ENCODE measurements around the gene LRRC42.
"Not testable (repeated sequence)": the region's sequence is repeated elsewhere in the genome, so short reads cannot be mapped to it uniquely, and the experiment has no call there.

Gene LRRC42

DNA sequence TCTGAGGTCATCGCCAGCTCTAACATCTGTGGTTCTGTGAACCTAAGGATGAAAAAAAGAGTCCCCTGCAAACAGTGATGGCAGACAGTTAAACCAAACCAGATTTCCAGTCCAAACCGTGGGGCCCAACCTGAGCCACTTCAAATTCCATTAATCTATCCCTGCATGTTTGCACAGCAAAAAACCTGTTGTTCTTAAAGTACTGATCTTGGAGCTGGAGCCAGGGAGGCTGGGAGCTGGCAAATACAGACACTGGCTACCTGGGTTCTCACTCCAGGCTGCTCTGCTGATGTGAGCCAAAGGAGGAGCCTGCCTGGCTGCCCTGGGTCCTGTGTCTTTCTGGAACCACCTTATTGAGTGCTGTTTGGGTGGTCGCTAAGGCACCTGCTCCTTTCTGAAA, 55.4 kb downstream of the LRRC42 start:
- DNase-seq (ENCODE audit: insufficient read length, low spot score) (no peak), FAIRE-seq (no peak)
- TF ChIP-seq PAX5 (IDR thresholded peaks at IDR 0.05; ENCODE audit: insufficient read depth, low read length, severe bottlenecking) (no peak), SPI1 (IDR thresholded peaks at IDR 0.05; ENCODE audit: low read depth, low read length) (no peak), TAF1 (IDR thresholded peaks at IDR 0.05; ENCODE audit: low read depth, low read length) (no peak), POLR2AphosphoS5 (IDR thresholded peaks at IDR 0.05; ENCODE audit: low read depth, low read length) (no peak), POU2F2 (IDR thresholded peaks at IDR 0.05; ENCODE audit: low read depth, low read length) (no peak), POLR2A (IDR thresholded peaks at IDR 0.05; ENCODE audit: low read depth, low read length) (no peak)

- FAIRE-seq (no peak), DNase-seq (ENCODE audit: insufficient read length, low spot score) (no peak)
- TF ChIP-seq SPI1 (IDR thresholded peaks at IDR 0.05; ENCODE audit: low read depth, low read length) (no peak), PAX5 (IDR thresholded peaks at IDR 0.05; ENCODE audit: insufficient read depth, low read length, severe bottlenecking) (no peak), POLR2A (IDR thresholded peaks at IDR 0.05; ENCODE audit: low read depth, low read length) (no peak), TAF1 (IDR thresholded peaks at IDR 0.05; ENCODE audit: low read depth, low read length) (no peak), POLR2AphosphoS5 (IDR thresholded peaks at IDR 0.05; ENCODE audit: low read depth, low read length) (no peak), POU2F2 (IDR thresholded peaks at IDR 0.05; ENCODE audit: low read depth, low read length) (no peak)
Observed at GRCh38 chr1:54002544-54003248, 56.5 kb downstream of the LRRC42 start.

GRCh38 chr1:54003249-54003646, 57.1 kb downstream of the LRRC42 start:
- TF ChIP-seq POLR2AphosphoS5 (IDR thresholded peaks at IDR 0.05; ENCODE audit: low read depth, low read length) = no peak
- no peak for TF ChIP-seq POLR2A (IDR thresholded peaks at IDR 0.05; ENCODE audit: low read depth, low read length)
- no peak for TF ChIP-seq PAX5 (IDR thresholded peaks at IDR 0.05; ENCODE audit: insufficient read depth, low read length, severe bottlenecking)
- TF ChIP-seq TAF1 (IDR thresholded peaks at IDR 0.05; ENCODE audit: low read depth, low read length) = no peak
- TF ChIP-seq POU2F2 (IDR thresholded peaks at IDR 0.05; ENCODE audit: low read depth, low read length) = no peak
- no peak for TF ChIP-seq SPI1 (IDR thresholded peaks at IDR 0.05; ENCODE audit: low read depth, low read length)
- no peak for FAIRE-seq
- no peak for DNase-seq (ENCODE audit: insufficient read length, low spot score)

DNA sequence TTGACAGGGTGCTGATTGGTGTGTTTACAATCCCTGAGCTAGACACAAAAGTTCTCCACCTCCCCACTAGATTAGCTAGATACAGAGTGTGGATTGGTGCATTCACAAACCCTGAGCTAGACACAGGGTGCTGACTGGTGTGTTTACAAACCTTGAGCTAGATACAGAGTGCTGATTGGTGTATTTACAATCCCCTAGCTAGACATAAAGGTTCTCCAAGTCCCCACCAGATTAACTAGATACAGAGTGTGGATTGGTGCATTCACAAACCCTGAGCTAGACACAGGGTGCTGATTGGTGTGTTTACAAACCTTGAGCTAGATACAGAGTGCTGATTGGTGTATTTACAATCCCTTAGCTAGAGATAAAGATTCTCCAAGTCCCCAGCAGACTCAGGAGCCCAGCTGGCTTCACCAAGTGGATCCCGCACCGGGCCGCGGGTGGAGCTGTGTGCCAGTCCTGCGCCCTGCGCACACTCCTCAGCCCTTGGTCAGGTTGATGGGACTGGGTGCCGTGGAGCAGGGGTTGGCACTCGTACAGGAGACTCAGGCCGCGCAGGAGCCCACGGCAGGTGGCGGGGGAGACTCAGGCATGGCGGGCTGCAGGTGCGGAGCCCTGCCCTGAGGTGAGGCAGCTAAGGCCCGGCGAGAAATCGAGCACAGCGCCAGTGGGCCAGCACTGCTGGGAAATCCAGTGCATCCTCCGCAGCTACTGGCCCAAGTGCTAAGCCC, 57.8 kb downstream of the LRRC42 start:
- DNase-seq (ENCODE audit: insufficient read length, low spot score); FAIRE-seq: not testable (repeated sequence)

DNA sequence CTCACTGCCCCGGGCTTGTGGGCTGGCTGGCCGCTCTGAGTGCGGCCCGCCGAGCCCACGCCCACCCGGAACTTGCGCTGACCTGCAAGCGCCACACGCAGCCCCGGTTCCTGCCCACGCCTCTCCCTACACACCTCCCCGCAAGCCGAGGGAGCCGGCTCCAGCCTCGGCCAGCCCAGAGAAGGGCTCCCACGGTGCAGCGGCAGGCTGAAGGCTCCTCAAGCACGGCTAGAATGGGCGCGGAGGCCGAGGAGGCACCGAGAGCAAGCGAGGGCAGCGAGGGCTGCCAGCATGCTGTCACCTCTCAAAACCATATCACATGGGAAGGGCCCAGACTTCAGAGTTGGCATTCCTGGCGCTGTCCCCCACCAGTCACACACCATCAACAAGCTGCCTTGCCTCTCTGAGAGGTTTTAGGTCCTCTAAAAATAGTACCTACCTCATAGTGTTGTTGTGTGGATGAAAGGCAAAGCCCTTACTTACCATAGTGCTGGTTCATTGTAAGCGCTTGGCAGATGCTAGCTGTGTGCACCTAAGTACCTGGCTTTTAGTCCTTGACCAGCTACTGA, 58.4 kb downstream of the LRRC42 start:
- FAIRE-seq (no peak), DNase-seq (ENCODE audit: insufficient read length, low spot score) (no peak)
- no peak for TF ChIP-seq SPI1 (IDR thresholded peaks at IDR 0.05; ENCODE audit: low read depth, low read length)

DNA sequence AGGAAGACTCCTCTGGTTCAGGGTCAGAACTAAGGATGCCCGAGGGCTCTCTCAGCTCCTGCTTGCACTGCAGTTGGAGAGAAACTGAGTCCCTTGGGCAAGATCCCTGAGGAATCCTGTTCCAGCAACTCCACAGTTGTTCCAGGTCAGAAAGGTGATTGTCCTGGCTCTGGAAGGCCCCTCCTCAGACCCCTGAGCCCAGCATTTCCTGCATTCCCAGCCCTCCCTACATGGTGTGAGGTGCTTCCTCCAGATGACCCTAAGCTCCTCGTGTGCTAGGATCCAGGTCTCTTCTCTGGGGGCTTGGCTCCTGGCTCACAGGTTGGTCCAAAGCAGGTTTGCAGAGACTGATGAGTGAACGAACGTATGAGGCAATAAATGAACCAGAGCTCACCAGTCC, 60.4 kb downstream of the LRRC42 start:
- TF ChIP-seq POLR2A (IDR thresholded peaks at IDR 0.05; ENCODE audit: low read depth, low read length) (no peak), POLR2AphosphoS5 (IDR thresholded peaks at IDR 0.05; ENCODE audit: low read depth, low read length) (no peak), PAX5 (IDR thresholded peaks at IDR 0.05; ENCODE audit: insufficient read depth, low read length, severe bottlenecking) (no peak), POU2F2 (IDR thresholded peaks at IDR 0.05; ENCODE audit: low read depth, low read length) (no peak), SPI1 (IDR thresholded peaks at IDR 0.05; ENCODE audit: low read depth, low read length) (no peak), TAF1 (IDR thresholded peaks at IDR 0.05; ENCODE audit: low read depth, low read length) (no peak)
- FAIRE-seq = no peak
- DNase-seq (ENCODE audit: insufficient read length, low spot score) = no peak

- TF ChIP-seq POLR2AphosphoS5 (IDR thresholded peaks at IDR 0.05; ENCODE audit: low read depth, low read length) (no peak), SPI1 (IDR thresholded peaks at IDR 0.05; ENCODE audit: low read depth, low read length) (no peak), POU2F2 (IDR thresholded peaks at IDR 0.05; ENCODE audit: low read depth, low read length) (no peak), POLR2A (IDR thresholded peaks at IDR 0.05; ENCODE audit: low read depth, low read length) (no peak), TAF1 (IDR thresholded peaks at IDR 0.05; ENCODE audit: low read depth, low read length) (no peak), PAX5 (IDR thresholded peaks at IDR 0.05; ENCODE audit: insufficient read depth, low read length, severe bottlenecking) (no peak)
- FAIRE-seq (no peak), DNase-seq (ENCODE audit: insufficient read length, low spot score) (no peak)
Observed at GRCh38 chr1:54007613-54008012, 61.5 kb downstream of the LRRC42 start.

- DNase-seq (ENCODE audit: insufficient read length, low spot score) = no peak
- FAIRE-seq = no peak
Observed at GRCh38 chr1:54008876-54009275, 62.7 kb downstream of the LRRC42 start.

GRCh38 chr1:54009406-54009805, 63.3 kb downstream of the LRRC42 start:
- DNase-seq (ENCODE audit: insufficient read length, low spot score) = no peak
- FAIRE-seq = no peak

More at GRCh38 chr1:54008876-54009275, 62.7 kb downstream of the LRRC42 start:
- TF ChIP-seq TAF1 (IDR thresholded peaks at IDR 0.05; ENCODE audit: low read depth, low read length) (no peak), PAX5 (IDR thresholded peaks at IDR 0.05; ENCODE audit: insufficient read depth, low read length, severe bottlenecking) (no peak), SPI1 (IDR thresholded peaks at IDR 0.05; ENCODE audit: low read depth, low read length) (no peak), POLR2AphosphoS5 (IDR thresholded peaks at IDR 0.05; ENCODE audit: low read depth, low read length) (no peak), POU2F2 (IDR thresholded peaks at IDR 0.05; ENCODE audit: low read depth, low read length) (no peak), POLR2A (IDR thresholded peaks at IDR 0.05; ENCODE audit: low read depth, low read length) (no peak)

More at GRCh38 chr1:54009406-54009805, 63.3 kb downstream of the LRRC42 start:
- TF ChIP-seq PAX5 (IDR thresholded peaks at IDR 0.05; ENCODE audit: insufficient read depth, low read length, severe bottlenecking) (no peak), SPI1 (IDR thresholded peaks at IDR 0.05; ENCODE audit: low read depth, low read length) (no peak), POLR2A (IDR thresholded peaks at IDR 0.05; ENCODE audit: low read depth, low read length) (no peak), POLR2AphosphoS5 (IDR thresholded peaks at IDR 0.05; ENCODE audit: low read depth, low read length) (no peak), TAF1 (IDR thresholded peaks at IDR 0.05; ENCODE audit: low read depth, low read length) (no peak), POU2F2 (IDR thresholded peaks at IDR 0.05; ENCODE audit: low read depth, low read length) (no peak)
